Heart left ventricle (tissue), 16 donors: ENCODE data around the gene ILF2. TPM values are rescaled to one million over a fixed set of nuclear protein-coding genes. Genes with fewer than 3 reads are reported as not detected.
"Not testable (repeated sequence)": the region's sequence is repeated elsewhere in the genome, so short reads cannot be mapped to it uniquely, and the experiment has no call there.

Experiments used
- ATAC-seq, 4 donors: fragments of 200-7000 bp; cut with Tn5 transposase; one replicate each; pipeline ENCODE4 v1.9.1; 2020 to 2022; ENCODE audit warnings: moderate library complexity in 4 of 4, mild to moderate bottlenecking in 3 of 4, moderate number of reproducible peaks in 1 of 4
- DNase-seq, 5 donors: peaks; one replicate each; pipeline ENCODE4 v3.0.0-alpha.2; 2020
- H3K27ac ChIP-seq, 12 donors: fragments of 200-600 bp; sonication (generic) in 4 of 12; one replicate each; pipeline versions ENCODE4 v1.5.0 to v1.8.0; 2016 to 2022; ENCODE audit warnings: mild to moderate bottlenecking in 2 of 12
- H3K27me3 ChIP-seq, 9 donors: fragments of 200-600 bp; sonication (generic) in 2 of 9; one replicate each; pipeline versions ENCODE4 v1.5.1 to v1.8.0; 2016 to 2022; ENCODE audit warnings: mild to moderate bottlenecking in 3 of 9
- H3K36me3 ChIP-seq, 9 donors: fragments of 200-600 bp; sonication (generic) in 2 of 9; one replicate each; pipeline versions ENCODE4 v1.5.0 to v1.8.0; 2018 to 2022; ENCODE audit warnings: mild to moderate bottlenecking in 2 of 9
- H3K4me1 ChIP-seq, 12 donors: fragments of 200-600 bp; sonication (generic) in 4 of 12; one replicate each; pipeline versions ENCODE4 v1.5.0 to v1.8.0; 2016 to 2022; ENCODE audit warnings: mild to moderate bottlenecking in 3 of 12
- H3K4me3 ChIP-seq, 12 donors: fragments of 200-600 bp; sonication (generic) in 4 of 12; one replicate each; pipeline versions ENCODE4 v1.5.0 to v1.8.0; 2017 to 2022; ENCODE audit warnings: mild to moderate bottlenecking in 9 of 12, moderate library complexity in 4 of 12
- H3K9me3 ChIP-seq, 12 donors: fragments of 200-600 bp; sonication (generic) in 4 of 12; one replicate each; pipeline versions ENCODE4 v1.5.0 to v1.8.0; 2016 to 2022; ENCODE audit warnings: mild to moderate bottlenecking in 1 of 12
- CTCF ChIP-seq, 12 donors: fragments of 200-600 bp; sonication (generic) in 4 of 12; IDR thresholded peaks; one replicate each; pipeline versions ENCODE4 v1.5.0 to v1.8.0; 2018 to 2022; ENCODE audit warnings: antibody characterized with exemption in 12 of 12, mild to moderate bottlenecking in 5 of 12
- POLR2A ChIP-seq, 2 donors: fragments of 450-650 bp; IDR thresholded peaks; one replicate each; pipeline ENCODE4 v1.6.1; 2017; ENCODE audit warnings: antibody characterized with exemption in 2 of 2, mild to moderate bottlenecking in 2 of 2, moderate library complexity in 2 of 2
- WGBS, 4 donors: extraction: QIAGEN DNeasy Blood & Tissue Kit in 2 of 4; methylation state at CpG; one replicate each; pipeline versions ENCODE4 v1.1.5 to v1.1.7; 2013 to 2018; 5-methylcytosine and 5-hydroxymethylcytosine counted together
- intact Hi-C, 10 donors: fragments of 100-400 bp; cut with DNase I; formaldehyde crosslinking; loops; one replicate each; pipeline versions ENCODE4 v1.11.1 to v1.14.2; 2022
- polyA plus RNA-seq, 2 donors: library from polyadenylated mRNA; stranded (reverse); fragments of 200-250 nt; gene quantifications; one replicate each; pipeline ENCODE4 v1.2.3, GENCODE V29; 2013
- total RNA-seq, 9 donors: library from RNA; depleted of rRNA in 2 of 9; stranded (reverse); fragments of >200 nt in 2 of 9; fragmentation: NEBNext Ultra II Directional in 3 of 9; extraction: Animal tissue kit (Norgen Biotek cat#: 25700) in 3 of 9; gene quantifications; one replicate each; pipeline versions ENCODE4 v1.1.0 to v1.2.4, GENCODE V29; 2016 to 2023
- donor health status: ischemic (EF 13 %, LVEDD 7.1; RV severe dilation, severe dysfunction).
- donor health status: healthy with polysubstance abuse.
- donor health status: DM: no; HTN: yes; CAD: no.
- donor health status: DM: no; HTN: no; CAD: no.
- donor health status: ischemic (EF 25% LVEDD 6.9; RV normal size, moderate dysfunction).
- donor health status: ischemic (EF 25% LVEDD 5.7; RV mildly dilated, moderate dysfunction).
- donor health status: healthy.
- donor health status: DM: yes; HTN: yes; CAD: no.
- donor health status: ischemic (EF 35%, LVEDD 5.7; RV mildly dilated, moderate dysfunction).
- donor health status: nonischemic (EF 11% LVEDD 7.7; RV severe dilation, severe dysfunction).
- donor health status: DM: yes; HTN: yes; CAD: no.
- donor health status: PGD.
- donor health status: ischemic (EF 29% LVEDD 5.4; RV normal size, mild dysfunction).
- donor health status: nonischemic (EF 23%, LVEDD 6.1; RV moderate dilation, normal function).

Gene ILF2
- total and polyA plus RNA-seq, 11 donors = 22.1 to 163 (median 74.2) TPM

GRCh38 chr1:153643100-153643499 lies 27.7 kb downstream of the ILF2 start:
- Histone ChIP-seq H3K9me3 (no peaks in the 10 kb centered on the region), H3K4me1 (peaks cover 4 to 68% (median 52%) of the 10 kb centered on the region in 12 donors), H3K27ac (peak overlapping the region in 3 of 12 donors; percentile 6 to 11 (median 9)), H3K36me3 (peaks cover 0 to 95% (median 87%) of the 10 kb centered on the region in 9 donors), H3K4me3 (no peak overlapping the region), H3K27me3 (no peaks in the 10 kb centered on the region)
- ATAC-seq (no peak), DNase-seq (no peak)
- 90 to 93% (median 91%) methylated on average over 11 of the region's 11 CpGs for WGBS, 4 donors
- intact Hi-C loops = no loop called here
- TF ChIP-seq POLR2A (IDR thresholded peaks at IDR 0.05) = no peak
- no peak for TF ChIP-seq CTCF (IDR thresholded peaks at IDR 0.05)

- intact Hi-C loops = no loop called here
- H3K9me3 ChIP-seq = no peaks in the 10 kb centered on the region
- no peak for DNase-seq
- 66 to 82% (median 79%) methylated on average over 11 of the region's 11 CpGs for WGBS, 4 donors
- TF ChIP-seq POLR2A (IDR thresholded peaks at IDR 0.05) (no peak), CTCF (IDR thresholded peaks at IDR 0.05) (no peak)
- no peaks in the 10 kb centered on the region for H3K27me3 ChIP-seq
- H3K27ac ChIP-seq = peak overlapping the region in 4 of 12 donors; percentile 4 to 30 (median 21)
- peaks cover 0 to 100% (median 96%) of the 10 kb centered on the region in 9 donors for H3K36me3 ChIP-seq
- ATAC-seq = peak in 1 of 4 donors; percentile 16
- no peak overlapping the region for H3K4me3 ChIP-seq
- H3K4me1 ChIP-seq = peaks cover 4 to 74% (median 57%) of the 10 kb centered on the region in 12 donors
Measured at GRCh38 chr1:153642161-153642560, 28.6 kb downstream of the ILF2 start.

- H3K27ac ChIP-seq = peak overlapping the region in 4 of 12 donors; percentile 18 to 99 (median 39)
- intact Hi-C loops = no loop called here
- WGBS, 4 donors = 45 to 55% (median 53%) methylated on average over 6 of the region's 6 CpGs
Measured at GRCh38 chr1:153640861-153641260, 29.9 kb downstream of the ILF2 start.

GRCh38 chr1:153640213-153640612 lies 30.6 kb downstream of the ILF2 start:
- ATAC-seq, H3K4me3 ChIP-seq, intact Hi-C loops, H3K27me3 ChIP-seq, H3K9me3 ChIP-seq, DNase-seq: not testable (repeated sequence)
- 90 to 95% (median 92%) methylated on average over 5 of the region's 5 CpGs for WGBS, 4 donors
- H3K4me1 ChIP-seq = peaks cover 4 to 94% (median 67%) of the 10 kb centered on the region in 12 donors
- peaks cover 0 to 96% (median 93%) of the 10 kb centered on the region in 9 donors for H3K36me3 ChIP-seq
- peak overlapping the region in 9 of 12 donors; percentile 14 to 100 (median 99) for H3K27ac ChIP-seq

More at GRCh38 chr1:153640861-153641260, 29.9 kb downstream of the ILF2 start:
- Histone ChIP-seq H3K4me3 (no peak overlapping the region), H3K9me3 (no peaks in the 10 kb centered on the region), H3K4me1 (peaks cover 4 to 87% (median 65%) of the 10 kb centered on the region in 12 donors), H3K36me3 (peaks cover 0 to 100% (median 99%) of the 10 kb centered on the region in 9 donors), H3K27me3 (no peaks in the 10 kb centered on the region)
- no peak for DNase-seq
- no peak for TF ChIP-seq CTCF (IDR thresholded peaks at IDR 0.05)
- no peak for TF ChIP-seq POLR2A (IDR thresholded peaks at IDR 0.05)
- no peak for ATAC-seq

GRCh38 chr1:153639280-153639679 lies 31.5 kb downstream of the ILF2 start:
- peaks cover 4 to 92% (median 66%) of the 10 kb centered on the region in 12 donors for H3K4me1 ChIP-seq
- H3K27ac ChIP-seq = peak overlapping the region in 10 of 12 donors; percentile 19 to 100 (median 99)
- no peaks in the 10 kb centered on the region for H3K27me3 ChIP-seq
- DNase-seq = no peak
- peak; percentile 62 to 75 (median 72) for ATAC-seq
- peaks cover 0 to 88% (median 84%) of the 10 kb centered on the region in 9 donors for H3K36me3 ChIP-seq
- no peak overlapping the region for H3K4me3 ChIP-seq
- intact Hi-C loops = no loop called here
- TF ChIP-seq CTCF (IDR thresholded peaks at IDR 0.05) (no peak), POLR2A (IDR thresholded peaks at IDR 0.05) (no peak)
- WGBS, 4 donors = 55 to 64% (median 58%) methylated on average over 3 of the region's 3 CpGs
- no peaks in the 10 kb centered on the region for H3K9me3 ChIP-seq
